DND-41 (cell line): ENCODE measurements around the gene CCDC24.

Experiments
- ATAC-seq: fragments of 200-7000 bp; cut with Tn5 transposase; 3 replicates; pipeline ENCODE4 v1.9.1; 2021; ENCODE audit warnings: low read depth; ENCODE audit not compliant: insufficient read depth
- DNase-seq: peaks from one replicate; pipeline ENCODE4 v3.0.0-alpha.2; 2020
- H2AFZ ChIP-seq: 2 replicates; pipeline ENCODE4 v1.6.0; 2012; ENCODE audit warnings: low read depth, low read length
- H3K27ac ChIP-seq: 2 replicates; pipeline ENCODE4 v1.5.1; 2012; ENCODE audit warnings: low read length, inconsistent platforms
- H3K27me3 ChIP-seq: fragments of 200-600 bp; sonication (generic); 2 replicates; pipeline ENCODE4 v1.6.0; 2012; ENCODE audit warnings: low read length, mild to moderate bottlenecking, inconsistent platforms; ENCODE audit not compliant: insufficient read depth, poor library complexity
- H3K36me3 ChIP-seq: 2 replicates; pipeline ENCODE4 v1.5.1; 2012; ENCODE audit warnings: low read length, inconsistent platforms; ENCODE audit not compliant: insufficient read depth
- H3K4me1 ChIP-seq: 2 replicates; pipeline ENCODE4 v1.5.1; 2012; ENCODE audit warnings: mild to moderate bottlenecking, low read length; ENCODE audit not compliant: insufficient read depth
- H3K4me2 ChIP-seq: 2 replicates; pipeline ENCODE4 v1.6.0; 2012; ENCODE audit warnings: mild to moderate bottlenecking, moderate library complexity, low read length, inconsistent platforms; ENCODE audit not compliant: insufficient read depth
- H3K4me3 ChIP-seq, 2 experiments: fragments of 200-600 bp in 1 of 2; shearing (Covaris generic) in 1 of 2; 2 replicates each; pipeline ENCODE4 v1.5.1; 2012 to 2016; ENCODE audit warnings: inconsistent platforms in 2 of 2, low read length in 2 of 2, mild to moderate bottlenecking in 2 of 2, low read depth in 1 of 2, moderate library complexity in 1 of 2
- H3K79me2 ChIP-seq: 2 replicates; pipeline ENCODE4 v1.6.0; 2012; ENCODE audit warnings: low read length, inconsistent platforms; ENCODE audit not compliant: insufficient read depth
- H3K9ac ChIP-seq: 2 replicates; pipeline ENCODE4 v1.6.0; 2012; ENCODE audit warnings: low read depth, mild to moderate bottlenecking, inconsistent platforms, low read length, moderate library complexity
- H3K9me3 ChIP-seq: 2 replicates; pipeline ENCODE4 v1.5.1; 2012; ENCODE audit warnings: low read length, moderate library complexity, mild to moderate bottlenecking, inconsistent platforms; ENCODE audit not compliant: insufficient read depth, severe bottlenecking
- H4K20me1 ChIP-seq: 2 replicates; pipeline ENCODE4 v1.6.0; 2012; ENCODE audit warnings: low read length; ENCODE audit not compliant: insufficient read depth
- EZH2 ChIP-seq: IDR thresholded peaks from 3 replicates; pipeline ENCODE4 v1.6.1; 2012; ENCODE audit warnings: borderline replicate concordance, low read depth, mild to moderate bottlenecking, moderate library complexity, low read length, inconsistent platforms; ENCODE audit not compliant: severe bottlenecking
- TF ChIP-seq, protein P1 (sequence below): IDR thresholded peaks from 2 replicates; pipeline ENCODE4 v1.5.1; 2012; ENCODE audit warnings: borderline replicate concordance, low read length, moderate library complexity, mild to moderate bottlenecking; ENCODE audit not compliant: poor library complexity, severe bottlenecking; ENCODE audit errors: extremely low read depth

Gene CCDC24

DNA sequence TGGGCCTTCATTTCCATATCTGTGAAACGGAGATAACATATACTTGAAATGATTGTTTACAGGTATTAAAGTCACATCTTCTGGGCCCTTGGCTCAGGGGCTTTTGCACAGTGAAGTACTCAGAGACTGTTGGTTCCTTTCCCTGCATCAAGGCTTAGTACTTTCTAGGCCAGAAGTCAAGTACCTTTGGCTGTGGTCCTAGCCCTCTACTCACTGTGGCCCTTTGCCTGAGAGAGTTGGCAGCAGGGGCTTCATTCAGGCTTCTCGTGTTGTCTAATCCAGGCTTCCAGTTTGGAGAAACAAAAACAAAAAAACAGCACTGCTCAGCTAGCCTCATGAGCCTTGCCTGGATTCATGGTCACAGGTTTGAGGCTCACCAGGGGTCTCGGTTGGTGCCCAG is 29.7 kb upstream of the CCDC24 start:
- no peak overlapping the region for H3K4me2 ChIP-seq
- H3K4me1 ChIP-seq: no peaks in the 10 kb centered on the region
- no peak overlapping the region for H3K27ac ChIP-seq
- no peaks in the 10 kb centered on the region for H3K79me2 ChIP-seq
- H2AFZ ChIP-seq: no peak overlapping the region
- H3K4me3 ChIP-seq: no peak overlapping the region
- H3K9ac ChIP-seq: no peak overlapping the region
- DNase-seq (no peak), ATAC-seq (no peak)
- no peaks in the 10 kb centered on the region for H3K27me3 ChIP-seq
- no peaks in the 10 kb centered on the region for H3K9me3 ChIP-seq
- peaks cover 43% of the 10 kb centered on the region for H3K36me3 ChIP-seq
- no peak for TF ChIP-seq EZH2
- TF ChIP-seq, protein P1, sequence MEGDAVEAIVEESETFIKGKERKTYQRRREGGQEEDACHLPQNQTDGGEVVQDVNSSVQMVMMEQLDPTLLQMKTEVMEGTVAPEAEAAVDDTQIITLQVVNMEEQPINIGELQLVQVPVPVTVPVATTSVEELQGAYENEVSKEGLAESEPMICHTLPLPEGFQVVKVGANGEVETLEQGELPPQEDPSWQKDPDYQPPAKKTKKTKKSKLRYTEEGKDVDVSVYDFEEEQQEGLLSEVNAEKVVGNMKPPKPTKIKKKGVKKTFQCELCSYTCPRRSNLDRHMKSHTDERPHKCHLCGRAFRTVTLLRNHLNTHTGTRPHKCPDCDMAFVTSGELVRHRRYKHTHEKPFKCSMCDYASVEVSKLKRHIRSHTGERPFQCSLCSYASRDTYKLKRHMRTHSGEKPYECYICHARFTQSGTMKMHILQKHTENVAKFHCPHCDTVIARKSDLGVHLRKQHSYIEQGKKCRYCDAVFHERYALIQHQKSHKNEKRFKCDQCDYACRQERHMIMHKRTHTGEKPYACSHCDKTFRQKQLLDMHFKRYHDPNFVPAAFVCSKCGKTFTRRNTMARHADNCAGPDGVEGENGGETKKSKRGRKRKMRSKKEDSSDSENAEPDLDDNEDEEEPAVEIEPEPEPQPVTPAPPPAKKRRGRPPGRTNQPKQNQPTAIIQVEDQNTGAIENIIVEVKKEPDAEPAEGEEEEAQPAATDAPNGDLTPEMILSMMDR: no peak
- H4K20me1 ChIP-seq: no peaks in the 10 kb centered on the region

DNA sequence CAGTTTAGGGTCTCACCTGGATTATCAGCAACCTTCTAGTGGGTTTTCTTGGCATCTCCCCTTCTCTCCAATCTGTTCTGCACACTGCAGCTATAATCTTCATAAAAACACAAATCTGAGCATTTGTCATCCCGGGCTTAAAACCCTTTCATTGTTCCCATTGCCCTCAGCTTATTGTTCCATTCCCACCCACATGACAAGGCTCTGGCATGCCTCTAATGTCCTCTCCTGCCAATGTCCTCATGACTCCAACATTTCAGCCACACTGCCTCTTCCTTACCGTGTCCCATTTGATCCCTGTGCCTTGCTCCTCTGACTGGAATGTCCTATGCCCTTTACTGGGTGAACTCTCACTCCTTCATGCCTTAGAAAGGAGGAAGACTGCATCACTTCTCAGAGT is 29.1 kb upstream of the CCDC24 start:
- DNase-seq (no peak), ATAC-seq (no peak)
- H3K4me3 ChIP-seq: no peak overlapping the region
- no peak overlapping the region for H3K4me2 ChIP-seq
- peaks cover 37% of the 10 kb centered on the region for H3K36me3 ChIP-seq
- H4K20me1 ChIP-seq: no peaks in the 10 kb centered on the region
- no peaks in the 10 kb centered on the region for H3K27me3 ChIP-seq
- TF ChIP-seq, protein P1: no peak
- TF ChIP-seq EZH2: no peak
- H3K79me2 ChIP-seq: no peaks in the 10 kb centered on the region
- H2AFZ ChIP-seq: no peak overlapping the region
- H3K27ac ChIP-seq: no peak overlapping the region
- H3K9ac ChIP-seq: no peak overlapping the region
- H3K9me3 ChIP-seq: no peaks in the 10 kb centered on the region
- no peaks in the 10 kb centered on the region for H3K4me1 ChIP-seq

DNA sequence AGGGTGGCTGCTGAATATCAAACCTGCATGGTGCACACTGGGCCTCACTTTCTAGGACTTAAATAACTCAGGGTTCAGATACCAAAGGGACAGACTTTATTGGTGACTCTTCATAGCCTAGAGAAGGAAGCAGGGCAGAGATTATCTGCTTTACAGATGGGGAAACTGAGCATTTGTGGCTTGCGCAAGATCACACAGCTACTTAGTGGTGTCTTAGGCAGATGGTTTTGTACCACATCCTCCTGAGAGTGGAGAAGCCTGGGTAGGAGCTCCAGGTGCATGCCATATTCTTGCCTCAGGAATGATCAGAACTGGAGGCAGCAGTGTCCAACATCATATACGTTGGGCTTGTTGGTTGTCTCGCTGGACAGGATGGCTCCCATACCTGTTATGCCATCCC is 28.4 kb upstream of the CCDC24 start:
- Histone ChIP-seq H2AFZ (no peak overlapping the region), H3K4me2 (no peak overlapping the region), H3K4me1 (no peaks in the 10 kb centered on the region), H3K27ac (no peak overlapping the region), H3K9me3 (no peaks in the 10 kb centered on the region), H3K9ac (no peak overlapping the region), H4K20me1 (0 out of 2 replicates have a peak, but pooled peaks cover 3% of the 10 kb centered on the region), H3K36me3 (peaks cover 33% of the 10 kb centered on the region), H3K79me2 (no peaks in the 10 kb centered on the region), H3K27me3 (no peaks in the 10 kb centered on the region), H3K4me3 (no peak overlapping the region)
- no peak for DNase-seq
- peak; percentile 45; the same call in 1 of the 3 replicates for ATAC-seq
- no peak for TF ChIP-seq EZH2
- TF ChIP-seq, protein P1: no peak

DNA sequence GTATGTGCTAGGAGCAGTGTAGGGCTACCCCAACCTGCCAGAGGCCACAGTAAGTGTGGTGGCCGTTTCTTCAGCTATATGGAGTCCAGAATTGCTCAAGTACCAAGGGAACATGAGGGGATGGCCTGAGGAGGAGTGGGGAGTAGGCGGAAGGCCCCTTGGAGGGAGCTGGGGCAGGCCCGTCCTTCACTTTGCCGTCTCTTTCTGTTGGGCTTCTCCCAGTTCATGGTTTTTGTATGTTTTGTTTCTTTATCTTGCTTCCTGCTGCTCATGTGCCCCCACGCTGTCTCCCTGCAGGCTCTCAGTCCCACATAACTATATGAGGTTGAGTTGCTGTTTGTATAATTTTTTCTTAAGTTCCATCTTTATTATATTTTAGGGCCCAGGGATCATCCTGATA is 27.5 kb upstream of the CCDC24 start:
- Histone ChIP-seq H3K9me3 (no peaks in the 10 kb centered on the region), H3K36me3 (peaks cover 25% of the 10 kb centered on the region), H3K9ac (no peak overlapping the region), H3K27ac (no peak overlapping the region), H3K4me1 (no peaks in the 10 kb centered on the region), H3K4me3 (no peak overlapping the region), H3K79me2 (no peaks in the 10 kb centered on the region), H3K4me2 (no peak overlapping the region), H3K27me3 (no peaks in the 10 kb centered on the region), H2AFZ (no peak overlapping the region), H4K20me1 (0 out of 2 replicates have a peak, but pooled peaks cover 3% of the 10 kb centered on the region)
- TF ChIP-seq EZH2: no peak
- TF ChIP-seq, protein P1: no peak
- DNase-seq (no peak), ATAC-seq (no peak)
